MCF 10A (cell line): ENCODE data around the gene UCN2. TPM values are rescaled to one million over a fixed set of nuclear protein-coding genes. Genes with fewer than 3 reads are reported as not detected.
"Not testable (repeated sequence)": the region's sequence is repeated elsewhere in the genome, so short reads cannot be mapped to it uniquely, and the experiment has no call there.

Experiments used
- BruUV-seq: library from RNA; stranded (reverse); fragments of 400-500 nt; replicated peaks from 2 replicates; lab custom pipeline; 2021; lab: Mats Ljungman, UMichigan
- CTCF ChIA-PET: fragments of 300-600 bp; sonication (Branson Sonifier 250); formaldehyde crosslinking; extraction: SDS; loops from one replicate; lab custom pipeline; 2021; ENCODE audit warnings: antibody characterized with exemption, inconsistent platforms; lab: Yijun Ruan, JAX
- POLR2A ChIA-PET: fragments of 300-600, 350-650 bp; sonication (Branson Sonifier 250); formaldehyde crosslinking; extraction: SDS; loops from one replicate; lab custom pipeline; 2020; ENCODE audit warnings: antibody characterized with exemption, inconsistent platforms; lab: Yijun Ruan, JAX
- DNase-seq: peaks from one replicate; pipeline ENCODE4 v3.0.0-alpha.2; 2018; ENCODE audit not compliant: unreplicated experiment
- H3K27ac Mint-ChIP-seq: one replicate; pipeline ENCODE4 v1.8.0; 2022; ENCODE audit warnings: mild to moderate bottlenecking, low read depth, mixed read lengths; ENCODE audit not compliant: unreplicated experiment
- H3K27me3 Mint-ChIP-seq: one replicate; pipeline ENCODE4 v1.8.0; 2022; ENCODE audit warnings: mixed read lengths; ENCODE audit not compliant: insufficient read depth, unreplicated experiment
- H3K36me3 Mint-ChIP-seq: one replicate; pipeline ENCODE4 v1.8.0; 2022; ENCODE audit warnings: mild to moderate bottlenecking, moderate library complexity, mixed read lengths; ENCODE audit not compliant: insufficient read depth, unreplicated experiment
- H3K4me1 Mint-ChIP-seq: one replicate; pipeline ENCODE4 v1.8.0; 2022; ENCODE audit warnings: mixed read lengths; ENCODE audit not compliant: insufficient read depth, unreplicated experiment
- H3K4me3 Mint-ChIP-seq: one replicate; pipeline ENCODE4 v1.8.0; 2022; ENCODE audit warnings: mild to moderate bottlenecking, moderate library complexity, mixed read lengths; ENCODE audit not compliant: unreplicated experiment
- H3K9me3 Mint-ChIP-seq: one replicate; pipeline ENCODE4 v1.8.0; 2022; ENCODE audit warnings: mixed read lengths; ENCODE audit not compliant: unreplicated experiment
- CTCF ChIP-seq: fragments of 200-600 bp; IDR thresholded peaks from one replicate; pipeline ENCODE4 v1.8.0; 2022; ENCODE audit warnings: antibody characterized with exemption, mild to moderate bottlenecking; ENCODE audit not compliant: unreplicated experiment
- intact Hi-C: fragments of 100-400 bp; cut with micrococcal nuclease; formaldehyde crosslinking; loops from 2 replicates; pipeline ENCODE4 v1.14.1; 2022
- total RNA-seq: library from RNA; stranded (reverse); gene quantifications from 2 replicates; pipeline ENCODE4 v1.2.3, GENCODE V29; 2022

UCN2 gene
- total RNA-seq, 1 experiment from 2014 or later = 3.8 TPM

- intact Hi-C loops = loop anchor here (10.0 kb wide), 1 partner anchor 131 kb away; the partner anchor contains the start of gene NCKIPSD
- Mint-ChIP-seq H3K4me3 (no peak overlapping the region), H3K9me3 (no peaks in the 10 kb centered on the region), H3K27ac (no peak overlapping the region), H3K36me3 (no peaks in the 10 kb centered on the region), H3K27me3 (no peaks in the 10 kb centered on the region), H3K4me1 (peaks cover 5% of the 10 kb centered on the region)
- no peak for TF ChIP-seq CTCF
- BruUV-seq = no TSS peak
- CTCF ChIA-PET = interaction anchor here (0.6 to 1.6 kb wide), 6 partner anchors 13 to 541 kb away, joined by 3 to 7 read pairs (median 4); no protein-coding TSS in a partner anchor
- POLR2A ChIA-PET = interaction anchor here (1.6 kb wide), 1 partner anchor 114 kb away, joined by 4 read pairs; the partner anchor contains the start of genes CCDC51 and TMA7
- DNase-seq = no peak
Observed at GRCh38 chr3:48553361-48553760, 10.2 kb downstream of the UCN2 start.

GRCh38 chr3:48552111-48552951 lies 11.2 kb downstream of the UCN2 start:
- no peak for DNase-seq
- H3K27me3 Mint-ChIP-seq = no peaks in the 10 kb centered on the region
- BruUV-seq = no TSS peak
- H3K27ac Mint-ChIP-seq = no peak overlapping the region
- POLR2A ChIA-PET = interaction anchor here (1.4 to 1.6 kb wide), 3 partner anchors 46 to 113 kb away, joined by 3 to 4 read pairs (median 3); partner anchors contain the start of genes CCDC51, SLC26A6 and TMA7
- no peaks in the 10 kb centered on the region for H3K36me3 Mint-ChIP-seq
- no peak overlapping the region for H3K4me3 Mint-ChIP-seq
- no peaks in the 10 kb centered on the region for H3K9me3 Mint-ChIP-seq
- no peaks in the 10 kb centered on the region for H3K4me1 Mint-ChIP-seq
- TF ChIP-seq CTCF = no peak
- intact Hi-C loops = loop anchor here (10.0 kb wide), 1 partner anchor 132 kb away; the partner anchor contains the start of gene NCKIPSD
- CTCF ChIA-PET = interaction anchor here (1.0 to 1.2 kb wide), 3 partner anchors 10 to 116 kb away, joined by 3 to 4 read pairs (median 4); no protein-coding TSS in a partner anchor

GRCh38 chr3:48551651-48552050 lies 11.9 kb downstream of the UCN2 start:
- intact Hi-C loops = loop anchor here (10.0 kb wide), 1 partner anchor 133 kb away; the partner anchor contains the start of gene NCKIPSD
- not testable (repeated sequence) for H3K9me3 Mint-ChIP-seq, H3K27me3 Mint-ChIP-seq, H3K36me3 Mint-ChIP-seq, DNase-seq, H3K4me1 Mint-ChIP-seq, H3K27ac Mint-ChIP-seq, BruUV-seq, H3K4me3 Mint-ChIP-seq
- ChIA-PET POLR2A (interaction anchor here (1.4 kb wide), 2 partner anchors 46 to 84 kb away, joined by 3 read pairs; partner anchors contain the start of gene SLC26A6), CTCF (interaction anchor here (1.0 to 1.2 kb wide), 2 partner anchors 9 to 115 kb away, joined by 3 to 4 read pairs; no protein-coding TSS in a partner anchor)

GRCh38 chr3:48548729-48549705 lies 14.6 kb downstream of the UCN2 start:
- no peak overlapping the region for H3K27ac Mint-ChIP-seq
- BruUV-seq = no TSS peak
- ChIA-PET POLR2A (interaction anchor here (0.8 to 1.2 kb wide), 4 partner anchors 45 to 280 kb away, joined by 3 to 6 read pairs (median 4); partner anchors contain the start of gene ATRIP), CTCF (interaction anchor here (0.6 to 3.9 kb wide), 32 partner anchors 8 to 373 kb away, joined by 3 to 36 read pairs (median 4); partner anchors contain the start of genes CCDC51, PFKFB4 and TMA7)
- DNase-seq = peak; percentile 80
- no peaks in the 10 kb centered on the region for H3K27me3 Mint-ChIP-seq
- no peaks in the 10 kb centered on the region for H3K36me3 Mint-ChIP-seq
- no peaks in the 10 kb centered on the region for H3K9me3 Mint-ChIP-seq
- peak; percentile 97 for TF ChIP-seq CTCF
- intact Hi-C loops = loop anchor here (1.0 to 5.0 kb wide), 4 partner anchors 84 to 357 kb away; partner anchors contain the start of gene ATRIP
- H3K4me1 Mint-ChIP-seq = no peaks in the 10 kb centered on the region
- no peak overlapping the region for H3K4me3 Mint-ChIP-seq
